Stimulated activated naive CD8-positive, alpha-beta T cell treated with anti-CD3 and anti-CD28 coated beads, Interleukin-15, Interleukin-2, amounts not matched to agents 100 ng/mL and 50 ng/mL, for 24 hours (primary cell): ENCODE results near the gene VPS29.
"Not testable (repeated sequence)": the region's sequence is repeated elsewhere in the genome, so short reads cannot be mapped to it uniquely, and the experiment has no call there.

Source experiments
- H3K27ac Mint-ChIP-seq: one replicate; pipeline ENCODE4 v1.8.0; 2021; ENCODE audit warnings: mild to moderate bottlenecking, mixed read lengths
- H3K27me3 Mint-ChIP-seq: one replicate; pipeline ENCODE4 v1.8.0; 2021; ENCODE audit warnings: mixed read lengths
- H3K36me3 Mint-ChIP-seq: one replicate; pipeline ENCODE4 v1.8.0; 2021; ENCODE audit warnings: low read depth, mixed read lengths
- H3K4me1 Mint-ChIP-seq: one replicate; pipeline ENCODE4 v1.8.0; 2021; ENCODE audit warnings: low read depth, mixed read lengths
- H3K4me3 Mint-ChIP-seq: one replicate; pipeline ENCODE4 v1.8.0; 2021; ENCODE audit warnings: mild to moderate bottlenecking, mixed read lengths
- H3K9me3 Mint-ChIP-seq: one replicate; pipeline ENCODE4 v1.8.0; 2021; ENCODE audit warnings: mixed read lengths

VPS29 gene

GRCh38 chr12:110501752-110502738 is at the start of gene VPS29, which contains the start of gene RAD9B:
TSS of gene VPS29 (minus strand) at chr12:110502111. CDS start at chr12:110502051, 60 bp downstream.
TSS of gene RAD9B (plus strand) at chr12:110502331. CDS start at chr12:110502338, 7 bp downstream.
- H3K36me3 Mint-ChIP-seq = peaks cover 25% of the 10 kb centered on the region
- H3K27me3 Mint-ChIP-seq = no peaks in the 10 kb centered on the region
- peak within 1 kb of the TSS; percentile 95 for H3K27ac Mint-ChIP-seq
- H3K4me1 Mint-ChIP-seq = peaks cover 38% of the 10 kb centered on the region
- H3K9me3 Mint-ChIP-seq = peaks cover 6% of the 10 kb centered on the region
- H3K4me3 Mint-ChIP-seq = peak within 1 kb of the TSS; percentile 91

GRCh38 chr12:110550981-110551380 is 49.1 kb upstream of the VPS29 start:
- H3K27ac Mint-ChIP-seq = no peak overlapping the region
- H3K4me3 Mint-ChIP-seq = no peak overlapping the region
- H3K27me3 Mint-ChIP-seq = no peaks in the 10 kb centered on the region
- H3K36me3 Mint-ChIP-seq = peaks cover 52% of the 10 kb centered on the region
- H3K9me3 Mint-ChIP-seq = no peaks in the 10 kb centered on the region
- peaks cover 65% of the 10 kb centered on the region for H3K4me1 Mint-ChIP-seq

- peaks cover 62% of the 10 kb centered on the region for H3K4me1 Mint-ChIP-seq
- no peaks in the 10 kb centered on the region for H3K27me3 Mint-ChIP-seq
- peak overlapping the region; percentile 69 for H3K27ac Mint-ChIP-seq
- H3K4me3 Mint-ChIP-seq = no peak overlapping the region
- peaks cover 61% of the 10 kb centered on the region for H3K36me3 Mint-ChIP-seq
- no peaks in the 10 kb centered on the region for H3K9me3 Mint-ChIP-seq
Observed at GRCh38 chr12:110549716-110550115, 47.8 kb upstream of the VPS29 start.

- Mint-ChIP-seq H3K4me1 (peaks cover 60% of the 10 kb centered on the region), H3K4me3 (no peak overlapping the region), H3K27ac (no peak overlapping the region), H3K9me3 (no peaks in the 10 kb centered on the region), H3K36me3 (peaks cover 63% of the 10 kb centered on the region), H3K27me3 (no peaks in the 10 kb centered on the region)
Observed at GRCh38 chr12:110548678-110549077, 46.8 kb upstream of the VPS29 start.

GRCh38 chr12:110547090-110547489 is 45.2 kb upstream of the VPS29 start:
- no peak overlapping the region for H3K4me3 Mint-ChIP-seq
- H3K9me3 Mint-ChIP-seq = no peaks in the 10 kb centered on the region
- H3K27ac Mint-ChIP-seq = peak overlapping the region; percentile 16
- peaks cover 71% of the 10 kb centered on the region for H3K4me1 Mint-ChIP-seq
- peaks cover 74% of the 10 kb centered on the region for H3K36me3 Mint-ChIP-seq
- no peaks in the 10 kb centered on the region for H3K27me3 Mint-ChIP-seq

GRCh38 chr12:110546339-110546738 is 44.4 kb upstream of the VPS29 start:
- Mint-ChIP-seq H3K4me1 (peaks cover 70% of the 10 kb centered on the region), H3K27me3 (no peaks in the 10 kb centered on the region), H3K27ac (peak overlapping the region; percentile 13), H3K4me3 (no peak overlapping the region), H3K9me3 (no peaks in the 10 kb centered on the region), H3K36me3 (peaks cover 71% of the 10 kb centered on the region)

- H3K4me1 Mint-ChIP-seq = peaks cover 67% of the 10 kb centered on the region
- H3K27me3 Mint-ChIP-seq = no peaks in the 10 kb centered on the region
- H3K4me3 Mint-ChIP-seq = no peak overlapping the region
- H3K27ac Mint-ChIP-seq = peak overlapping the region; percentile 55
- H3K36me3 Mint-ChIP-seq = peaks cover 66% of the 10 kb centered on the region
- H3K9me3 Mint-ChIP-seq = no peaks in the 10 kb centered on the region
Observed at GRCh38 chr12:110545812-110546211, 43.9 kb upstream of the VPS29 start.

- Mint-ChIP-seq H3K27ac (peak overlapping the region; percentile 55), H3K36me3 (peaks cover 62% of the 10 kb centered on the region), H3K4me1 (peaks cover 61% of the 10 kb centered on the region)
- H3K9me3 Mint-ChIP-seq, H3K4me3 Mint-ChIP-seq, H3K27me3 Mint-ChIP-seq: not testable (repeated sequence)
Observed at GRCh38 chr12:110545259-110545658, 43.3 kb upstream of the VPS29 start.

GRCh38 chr12:110543965-110544364 is 42.1 kb upstream of the VPS29 start:
- Mint-ChIP-seq H3K4me1 (peaks cover 53% of the 10 kb centered on the region), H3K9me3 (no peaks in the 10 kb centered on the region), H3K27me3 (no peaks in the 10 kb centered on the region), H3K27ac (no peak overlapping the region), H3K4me3 (no peak overlapping the region), H3K36me3 (peaks cover 62% of the 10 kb centered on the region)

GRCh38 chr12:110543252-110543959 is 41.5 kb upstream of the VPS29 start:
- Mint-ChIP-seq H3K27me3 (no peaks in the 10 kb centered on the region), H3K36me3 (peaks cover 62% of the 10 kb centered on the region), H3K4me3 (no peak overlapping the region), H3K4me1 (peaks cover 47% of the 10 kb centered on the region), H3K27ac (peak overlapping the region; percentile 57), H3K9me3 (no peaks in the 10 kb centered on the region)

- Mint-ChIP-seq H3K4me3 (no peak overlapping the region), H3K4me1 (peaks cover 27% of the 10 kb centered on the region), H3K27ac (no peak overlapping the region), H3K27me3 (no peaks in the 10 kb centered on the region), H3K9me3 (no peaks in the 10 kb centered on the region), H3K36me3 (peaks cover 60% of the 10 kb centered on the region)
Observed at GRCh38 chr12:110540048-110540447, 38.1 kb upstream of the VPS29 start.

- peaks cover 35% of the 10 kb centered on the region for H3K4me1 Mint-ChIP-seq
- H3K27ac Mint-ChIP-seq = peak overlapping the region; percentile 16
- H3K9me3 Mint-ChIP-seq = no peaks in the 10 kb centered on the region
- no peak overlapping the region for H3K4me3 Mint-ChIP-seq
- no peaks in the 10 kb centered on the region for H3K27me3 Mint-ChIP-seq
- H3K36me3 Mint-ChIP-seq = peaks cover 68% of the 10 kb centered on the region
Observed at GRCh38 chr12:110538869-110539622, 37.1 kb upstream of the VPS29 start.

GRCh38 chr12:110537605-110538409 is 35.9 kb upstream of the VPS29 start:
- H3K27ac Mint-ChIP-seq = peak overlapping the region; percentile 53
- peaks cover 32% of the 10 kb centered on the region for H3K4me1 Mint-ChIP-seq
- peaks cover 62% of the 10 kb centered on the region for H3K36me3 Mint-ChIP-seq
- no peaks in the 10 kb centered on the region for H3K27me3 Mint-ChIP-seq
- no peak overlapping the region for H3K4me3 Mint-ChIP-seq
- H3K9me3 Mint-ChIP-seq = no peaks in the 10 kb centered on the region
